HFFc6 (cell line): ENCODE measurements around the gene IGF2BP3. TPM values are rescaled to one million over a fixed set of nuclear protein-coding genes. Genes with fewer than 3 reads are reported as not detected.

Experiments
- DNase-seq: peaks from one replicate; pipeline ENCODE4 v3.0.0-alpha.2; 2018
- H3K27ac Mint-ChIP-seq: 2 replicates; pipeline ENCODE4 v1.8.0; 2020; ENCODE audit warnings: mild to moderate bottlenecking, mixed read lengths
- H3K27me3 Mint-ChIP-seq: 2 replicates; pipeline ENCODE4 v1.8.0; 2021; ENCODE audit warnings: mild to moderate bottlenecking, moderate library complexity, mixed read lengths; ENCODE audit not compliant: insufficient read depth
- H3K36me3 Mint-ChIP-seq: 2 replicates; pipeline ENCODE4 v1.8.0; 2021; ENCODE audit warnings: low read depth, mixed read lengths
- H3K4me1 Mint-ChIP-seq: 2 replicates; pipeline ENCODE4 v1.8.0; 2020; ENCODE audit warnings: low read depth, mixed read lengths
- H3K4me3 Mint-ChIP-seq: 2 replicates; pipeline ENCODE4 v1.8.0; 2020; ENCODE audit warnings: mild to moderate bottlenecking, moderate library complexity, mixed read lengths
- H3K9me3 Mint-ChIP-seq: 2 replicates; pipeline ENCODE4 v1.8.0; 2020; ENCODE audit warnings: mild to moderate bottlenecking, mixed read lengths
- total RNA-seq, 6 experiments: library from RNA; stranded (reverse); fragmentation: NEBNext Ultra II Directional; extraction: Animal tissue kit (Norgen Biotek cat#: 25700); gene quantifications; 2 replicates in 1 of 6; 3 replicates in 5 of 6; pipeline ENCODE4 v1.2.3, GENCODE V29; 2021
- TF ChIP-seq, protein P1 (sequence below): fragments of 200-600 bp; sonication (generic); IDR thresholded peaks from 2 replicates; pipeline ENCODE4 v1.5.0; 2021; ENCODE audit warnings: antibody characterized with exemption, mild to moderate bottlenecking

Gene IGF2BP3
- total RNA-seq, 6 experiments from 2014 or later = 23.8 to 33.1 (median 31.0) TPM

DNA sequence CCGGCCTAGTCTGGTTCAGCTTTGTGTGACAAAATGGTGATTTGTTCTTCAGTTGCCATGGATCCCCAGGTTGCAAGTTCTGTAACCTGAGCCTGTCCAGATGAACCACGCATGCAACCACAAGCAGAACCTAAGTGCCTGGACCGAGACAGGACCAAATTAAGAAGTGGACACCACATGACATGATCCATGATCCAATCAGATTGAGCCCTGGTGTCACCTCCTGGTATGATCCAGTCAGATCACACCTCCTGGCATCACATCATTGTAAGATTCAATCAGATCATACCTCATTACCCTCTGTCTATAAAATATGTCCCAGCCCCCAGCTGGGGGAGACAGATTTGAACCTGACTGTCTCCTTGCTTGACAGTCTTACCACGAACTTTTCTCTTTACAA is 101.2 kb downstream of the IGF2BP3 start:
- no peaks in the 10 kb centered on the region for H3K9me3 Mint-ChIP-seq
- H3K27ac Mint-ChIP-seq = no peak overlapping the region
- TF ChIP-seq, protein P1, sequence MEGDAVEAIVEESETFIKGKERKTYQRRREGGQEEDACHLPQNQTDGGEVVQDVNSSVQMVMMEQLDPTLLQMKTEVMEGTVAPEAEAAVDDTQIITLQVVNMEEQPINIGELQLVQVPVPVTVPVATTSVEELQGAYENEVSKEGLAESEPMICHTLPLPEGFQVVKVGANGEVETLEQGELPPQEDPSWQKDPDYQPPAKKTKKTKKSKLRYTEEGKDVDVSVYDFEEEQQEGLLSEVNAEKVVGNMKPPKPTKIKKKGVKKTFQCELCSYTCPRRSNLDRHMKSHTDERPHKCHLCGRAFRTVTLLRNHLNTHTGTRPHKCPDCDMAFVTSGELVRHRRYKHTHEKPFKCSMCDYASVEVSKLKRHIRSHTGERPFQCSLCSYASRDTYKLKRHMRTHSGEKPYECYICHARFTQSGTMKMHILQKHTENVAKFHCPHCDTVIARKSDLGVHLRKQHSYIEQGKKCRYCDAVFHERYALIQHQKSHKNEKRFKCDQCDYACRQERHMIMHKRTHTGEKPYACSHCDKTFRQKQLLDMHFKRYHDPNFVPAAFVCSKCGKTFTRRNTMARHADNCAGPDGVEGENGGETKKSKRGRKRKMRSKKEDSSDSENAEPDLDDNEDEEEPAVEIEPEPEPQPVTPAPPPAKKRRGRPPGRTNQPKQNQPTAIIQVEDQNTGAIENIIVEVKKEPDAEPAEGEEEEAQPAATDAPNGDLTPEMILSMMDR = no peak
- peaks cover 19% of the 10 kb centered on the region for H3K4me1 Mint-ChIP-seq
- H3K27me3 Mint-ChIP-seq = no peaks in the 10 kb centered on the region
- no peak overlapping the region for H3K4me3 Mint-ChIP-seq
- H3K36me3 Mint-ChIP-seq = peaks cover 6% of the 10 kb centered on the region
- DNase-seq = no peak

DNA sequence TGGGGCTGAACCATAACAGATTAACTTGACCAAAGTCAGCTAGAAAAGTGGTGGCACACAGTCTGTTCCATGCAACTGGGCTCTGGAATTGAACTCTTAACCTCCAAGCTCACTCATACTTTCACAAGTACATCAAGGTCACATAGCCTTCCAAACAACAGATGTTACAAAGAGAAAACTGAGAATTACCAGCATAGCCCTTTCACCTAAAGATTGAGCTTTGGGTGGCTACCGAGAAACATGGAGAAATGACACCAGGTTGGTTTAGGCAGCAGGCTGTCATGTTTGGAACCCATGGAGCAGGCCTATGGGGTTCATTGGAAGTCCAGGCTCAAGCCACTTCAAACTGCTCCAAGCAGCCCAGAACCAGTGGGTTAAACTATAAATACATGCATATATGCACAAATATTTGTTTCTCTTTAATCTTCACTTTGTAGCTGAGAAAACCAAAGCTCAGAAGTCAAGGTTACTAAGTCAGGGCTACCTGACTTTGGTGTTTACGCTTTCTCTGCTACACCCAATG is 112.1 kb downstream of the IGF2BP3 start:
- Mint-ChIP-seq H3K4me3 (no peak overlapping the region), H3K27ac (no peak overlapping the region), H3K27me3 (no peaks in the 10 kb centered on the region; the same call in 1 of the 2 replicates), H3K36me3 (peaks cover 18% of the 10 kb centered on the region; the same call in 1 of the 2 replicates), H3K4me1 (peaks cover 37% of the 10 kb centered on the region), H3K9me3 (no peaks in the 10 kb centered on the region)
- TF ChIP-seq, protein P1 = no peak
- no peak for DNase-seq

DNA sequence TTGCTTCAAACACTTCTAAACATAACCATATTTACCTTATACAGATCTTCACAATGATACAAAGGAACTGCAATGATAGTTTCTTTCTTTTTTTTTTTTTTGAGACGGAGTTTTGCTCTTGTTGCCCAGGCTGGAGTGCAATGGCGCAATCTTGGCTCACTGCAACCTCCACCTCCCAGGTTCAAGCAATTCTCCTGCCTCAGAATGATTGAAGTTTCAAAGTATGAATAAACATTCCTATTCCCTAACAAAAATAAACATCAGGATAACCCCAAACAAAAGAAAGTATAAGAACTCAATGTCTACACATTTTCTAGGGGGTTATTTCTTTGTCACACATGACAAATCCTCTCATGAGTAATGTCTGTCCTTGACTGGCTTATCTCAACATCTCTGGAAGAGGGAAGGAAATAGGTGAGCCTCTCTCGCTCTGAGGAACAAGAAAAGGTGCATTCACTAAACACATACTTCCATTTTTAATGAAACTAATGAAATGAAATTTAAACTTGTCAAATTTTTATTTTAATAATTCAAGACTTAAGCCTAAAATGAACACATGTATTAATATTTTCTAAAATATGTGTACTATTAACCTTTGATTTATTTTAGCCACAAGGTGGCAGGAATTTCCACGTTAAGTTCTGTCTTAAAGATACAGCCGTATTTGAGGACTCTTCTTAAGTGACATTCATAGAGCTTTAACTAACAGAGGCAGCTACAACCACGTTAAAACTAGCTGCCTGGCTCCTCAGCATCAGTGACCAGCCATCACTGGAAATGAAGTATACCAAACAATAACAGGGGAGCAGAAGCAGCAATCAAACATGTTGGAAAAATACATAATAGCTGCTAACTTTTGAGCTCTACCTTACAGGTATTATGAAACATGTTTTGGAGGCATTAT is 112.8 kb downstream of the IGF2BP3 start:
- peaks cover 40% of the 10 kb centered on the region for H3K4me1 Mint-ChIP-seq
- 0 out of 2 replicates have a peak overlapping the region, but pooled peaks have one; percentile 36 for H3K4me3 Mint-ChIP-seq
- H3K27ac Mint-ChIP-seq = peak overlapping the region; percentile 35; the same call in 1 of the 2 replicates
- TF ChIP-seq, protein P1 = peak; percentile 77
- H3K27me3 Mint-ChIP-seq = no peaks in the 10 kb centered on the region; the same call in 1 of the 2 replicates
- peaks cover 22% of the 10 kb centered on the region; the same call in 1 of the 2 replicates for H3K36me3 Mint-ChIP-seq
- peak; percentile 42 for DNase-seq
- no peaks in the 10 kb centered on the region for H3K9me3 Mint-ChIP-seq

DNA sequence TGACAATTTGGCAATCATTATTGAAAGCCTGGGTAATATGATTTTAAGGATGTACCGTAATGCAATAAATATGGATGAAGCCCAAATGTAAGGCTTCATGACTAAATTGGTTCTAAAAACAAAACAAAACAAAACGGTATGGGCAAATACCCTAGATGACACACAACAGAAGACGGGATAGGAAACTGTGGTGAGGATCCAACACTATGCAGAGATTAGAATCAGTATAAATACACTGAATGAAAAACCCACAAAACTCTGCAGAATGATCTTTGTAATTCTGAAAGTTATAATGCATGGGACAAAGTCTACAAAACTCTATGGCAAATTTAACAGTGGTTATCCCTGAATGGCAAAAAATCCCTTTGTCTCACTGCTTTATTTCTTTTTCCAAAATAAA is 113.6 kb downstream of the IGF2BP3 start:
- TF ChIP-seq, protein P1 = no peak
- peaks cover 24% of the 10 kb centered on the region for H3K36me3 Mint-ChIP-seq
- H3K9me3 Mint-ChIP-seq = no peaks in the 10 kb centered on the region
- H3K4me3 Mint-ChIP-seq = no peak overlapping the region
- DNase-seq = peak; percentile 68
- peaks cover 44% of the 10 kb centered on the region for H3K4me1 Mint-ChIP-seq
- H3K27me3 Mint-ChIP-seq = no peaks in the 10 kb centered on the region; the same call in 1 of the 2 replicates
- peak overlapping the region; percentile 35 for H3K27ac Mint-ChIP-seq

DNA sequence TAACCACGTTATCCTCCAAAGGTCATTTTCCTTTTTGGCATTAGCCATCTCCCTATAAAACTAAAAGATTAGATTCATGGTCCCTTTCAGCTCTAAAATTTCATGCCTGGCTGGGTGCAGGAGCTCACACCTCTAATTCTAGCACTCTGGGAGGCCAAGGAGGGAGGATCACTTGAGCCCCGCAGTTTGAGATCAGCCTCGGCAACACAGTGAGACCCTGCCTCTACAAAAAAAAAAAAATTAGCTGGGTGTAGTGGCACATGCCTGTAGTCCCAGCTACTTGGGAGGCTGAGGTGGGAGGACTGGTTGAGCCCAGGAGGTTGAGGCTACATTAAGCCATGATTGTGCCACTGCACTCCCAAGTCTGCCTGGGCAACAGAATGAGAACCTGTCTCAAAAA is 114.1 kb downstream of the IGF2BP3 start:
- Mint-ChIP-seq H3K4me3 (no peak overlapping the region), H3K4me1 (peaks cover 50% of the 10 kb centered on the region), H3K27ac (no peak overlapping the region), H3K27me3 (peaks cover under 1% of the 10 kb centered on the region), H3K36me3 (peaks cover 30% of the 10 kb centered on the region), H3K9me3 (no peaks in the 10 kb centered on the region)
- no peak for DNase-seq
- TF ChIP-seq, protein P1 = no peak
